Left forelimb (tissue), 1 donor: ENCODE data around the gene BLVRA.
A peak's percentile ranks its signal among the peaks of the same experiment; 100 is the strongest.
"Not testable (repeated sequence)": the region's sequence is repeated elsewhere in the genome, so short reads cannot be mapped to it uniquely, and the experiment has no call there.

Experiments used
- DNase-seq: peaks from one replicate; pipeline ENCODE4 v3.0.0-alpha.2; 2018; ENCODE audit warnings: low spot score

Gene BLVRA, protein sequence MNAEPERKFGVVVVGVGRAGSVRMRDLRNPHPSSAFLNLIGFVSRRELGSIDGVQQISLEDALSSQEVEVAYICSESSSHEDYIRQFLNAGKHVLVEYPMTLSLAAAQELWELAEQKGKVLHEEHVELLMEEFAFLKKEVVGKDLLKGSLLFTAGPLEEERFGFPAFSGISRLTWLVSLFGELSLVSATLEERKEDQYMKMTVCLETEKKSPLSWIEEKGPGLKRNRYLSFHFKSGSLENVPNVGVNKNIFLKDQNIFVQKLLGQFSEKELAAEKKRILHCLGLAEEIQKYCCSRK

DNA sequence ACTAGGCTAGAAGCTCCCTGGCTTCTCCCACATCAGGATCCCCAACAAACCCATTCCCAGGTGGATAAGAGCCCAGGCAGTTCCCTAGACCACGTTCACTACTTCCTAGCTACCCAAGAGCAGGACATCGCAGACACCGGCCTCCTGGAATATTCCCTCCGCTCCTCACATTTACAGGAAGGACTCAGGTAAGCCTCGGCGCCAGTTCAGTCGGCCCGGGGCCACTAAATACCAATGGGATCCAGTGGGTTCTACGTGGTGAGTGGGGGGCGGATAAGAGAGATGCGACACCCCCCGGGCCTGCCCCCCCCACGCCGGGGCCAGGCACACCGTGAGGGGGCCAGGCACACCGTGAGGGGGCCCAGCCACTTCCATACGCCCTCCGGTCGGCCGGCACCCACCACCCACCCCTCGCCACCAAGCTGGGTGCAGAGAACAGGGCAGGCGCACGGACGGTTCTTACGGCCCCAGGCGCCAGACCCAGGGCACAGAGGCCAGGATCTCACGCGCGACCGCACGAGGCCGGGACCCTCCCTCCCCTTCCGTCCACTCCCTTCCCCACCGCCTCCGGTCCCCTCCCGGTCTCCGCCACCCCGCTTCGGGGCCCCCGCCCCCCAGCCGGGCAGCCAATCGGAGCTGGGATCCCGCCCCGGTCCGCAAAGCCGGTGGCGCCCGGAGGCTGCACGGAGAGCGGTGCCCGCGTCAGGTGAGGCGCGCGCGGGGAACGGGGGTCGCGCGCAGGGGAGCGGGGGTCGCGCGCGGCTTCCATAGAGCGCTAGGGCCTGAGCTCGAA lies at the start of gene BLVRA:
Gene BLVRA, plus strand, starts transcription at position 652 of the 793 bp plus-strand sequence. CDS start 12,479 bp downstream, outside the sequence.
- DNase-seq, result peak; percentile 85

DNA sequence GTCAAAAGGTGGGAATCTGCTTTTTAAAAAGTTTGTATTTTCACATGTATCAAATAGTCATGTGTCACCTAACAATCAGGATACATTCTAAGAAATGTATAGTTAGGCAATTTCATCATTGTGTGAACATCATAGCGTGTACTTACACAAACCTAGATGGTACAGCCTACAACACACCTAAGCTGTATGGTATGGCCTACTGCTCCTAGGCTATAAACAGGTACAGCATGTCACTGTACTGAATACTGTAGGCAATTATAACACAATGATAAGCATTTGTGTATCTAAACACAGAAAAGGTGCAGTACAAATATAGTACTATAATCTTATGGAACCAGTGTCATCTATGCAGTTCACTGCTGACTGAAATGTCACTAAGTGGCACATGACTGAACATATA lies 47.0 kb upstream of the BLVRA start:
- no peak for DNase-seq

DNA sequence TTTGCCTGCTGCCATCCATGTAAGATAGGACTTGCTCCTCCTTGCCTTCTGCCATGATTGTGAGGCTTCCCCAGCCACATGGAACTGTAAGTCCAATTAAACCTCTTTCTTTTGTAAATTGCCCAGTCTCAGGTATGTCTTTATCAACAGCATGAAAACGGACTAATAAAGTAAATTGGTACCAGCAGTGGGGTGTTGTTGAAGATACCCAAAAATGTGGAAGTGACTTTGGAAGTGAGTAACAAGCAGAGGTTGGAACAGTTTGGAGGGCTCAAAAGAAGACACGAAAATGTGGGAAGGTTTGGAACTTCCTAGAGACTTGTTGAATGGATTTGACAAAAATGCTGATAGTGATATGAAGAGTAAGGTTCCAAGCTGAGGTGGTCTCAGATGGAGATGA lies 42.5 kb upstream of the BLVRA start:
- DNase-seq, result not testable (repeated sequence)

DNA sequence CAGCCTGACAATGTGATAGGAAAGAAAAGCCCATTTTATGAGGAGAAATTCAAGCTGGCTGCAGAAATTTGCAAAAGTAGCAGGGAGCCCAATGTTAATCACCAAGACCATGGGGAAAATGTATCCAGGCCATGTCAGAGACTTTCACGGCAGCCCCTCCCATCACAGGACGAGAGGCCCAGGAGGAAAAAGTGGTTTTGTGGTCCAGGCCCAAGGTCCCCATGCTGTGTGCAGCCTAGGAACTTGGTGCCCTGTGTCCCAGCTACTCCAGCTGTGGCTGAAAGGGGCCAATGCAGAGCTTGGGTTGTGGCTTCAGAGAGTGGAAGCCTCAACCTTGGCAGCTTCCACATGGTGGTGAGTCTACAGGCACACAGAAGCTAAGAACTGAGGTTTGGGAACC lies 41.9 kb upstream of the BLVRA start:
- DNase-seq, result no peak

DNA sequence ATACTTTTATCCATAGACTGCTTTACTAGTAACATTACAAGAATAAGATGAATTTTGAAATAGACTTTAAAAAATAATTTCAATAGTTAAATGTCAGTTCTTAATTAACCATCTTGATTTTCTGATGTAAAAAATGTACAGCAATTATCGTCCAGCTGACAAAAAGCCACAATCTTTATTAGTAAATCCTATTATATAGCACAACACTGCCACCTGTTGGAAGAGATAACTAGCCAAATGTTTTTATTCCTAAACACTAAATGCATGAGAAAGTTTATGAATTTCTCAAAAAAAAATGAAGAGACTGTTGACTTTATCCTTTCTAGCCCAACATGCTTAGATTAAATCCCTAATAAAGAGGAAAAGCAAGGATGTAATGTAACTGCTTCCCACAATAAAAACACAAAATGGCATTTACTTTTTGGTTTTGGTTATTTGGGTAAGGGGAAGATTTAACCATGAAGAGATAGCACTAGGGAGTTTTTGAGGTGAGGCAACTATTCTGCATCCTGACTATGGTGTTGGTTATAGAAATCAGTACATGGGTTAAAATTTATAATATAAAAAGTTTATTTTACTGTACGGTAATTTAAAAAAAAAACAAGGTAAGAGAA lies 37.2 kb upstream of the BLVRA start:
- DNase-seq, result no peak

DNA sequence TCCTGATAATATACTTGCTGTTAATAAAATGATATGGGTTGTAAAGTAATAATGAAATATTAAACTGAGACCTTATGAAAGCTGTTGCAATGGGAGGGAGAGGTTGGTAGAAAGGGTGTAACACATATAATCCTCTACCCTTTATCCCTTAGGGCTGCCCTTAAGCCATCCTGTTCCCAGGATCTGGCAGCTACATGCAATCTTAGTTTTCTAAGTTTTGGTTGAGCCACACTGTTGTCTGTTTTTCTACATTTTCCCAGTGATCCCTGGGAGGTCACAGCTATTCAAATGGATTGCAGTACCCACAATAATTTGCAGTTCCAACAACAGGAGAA lies 35.5 kb upstream of the BLVRA start:
- DNase-seq, result no peak

DNA sequence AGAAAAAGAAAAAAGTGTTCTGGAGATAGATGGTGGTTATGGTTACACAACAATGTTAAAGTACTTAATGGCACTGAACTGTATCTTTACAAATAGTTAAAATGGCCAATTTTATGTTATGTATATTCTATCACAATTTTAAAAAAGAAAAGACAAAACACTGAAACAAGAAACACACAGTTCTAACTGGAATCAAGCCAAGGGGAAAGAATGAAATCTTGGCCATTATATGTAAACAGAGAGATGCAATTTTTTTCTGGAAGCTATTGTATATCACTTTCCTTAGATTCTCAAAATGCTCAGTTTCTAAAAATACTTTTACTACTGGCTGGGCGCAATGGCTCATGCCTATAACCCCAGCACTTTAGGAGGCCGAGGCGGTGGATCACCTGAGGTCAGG lies 33.2 kb upstream of the BLVRA start:
- no peak for DNase-seq

DNA sequence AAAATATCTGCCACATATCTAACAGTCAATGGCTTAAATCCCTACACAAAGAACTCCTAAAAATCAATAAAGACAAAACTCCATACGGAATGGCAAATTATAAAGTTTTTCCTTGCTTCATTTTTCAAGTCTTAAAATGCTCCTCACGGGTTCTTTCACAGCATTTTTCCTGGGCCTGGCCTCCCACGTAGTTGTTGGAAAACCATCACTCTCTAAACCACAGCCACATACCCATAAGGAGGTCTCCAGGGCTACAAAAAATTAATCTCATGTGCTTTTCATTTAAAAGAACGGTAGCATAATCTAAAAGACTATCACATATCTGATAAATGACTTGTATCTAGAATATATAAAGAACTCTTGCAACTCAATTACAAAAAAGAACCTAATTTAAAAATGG lies 32.0 kb upstream of the BLVRA start:
- no peak for DNase-seq

DNA sequence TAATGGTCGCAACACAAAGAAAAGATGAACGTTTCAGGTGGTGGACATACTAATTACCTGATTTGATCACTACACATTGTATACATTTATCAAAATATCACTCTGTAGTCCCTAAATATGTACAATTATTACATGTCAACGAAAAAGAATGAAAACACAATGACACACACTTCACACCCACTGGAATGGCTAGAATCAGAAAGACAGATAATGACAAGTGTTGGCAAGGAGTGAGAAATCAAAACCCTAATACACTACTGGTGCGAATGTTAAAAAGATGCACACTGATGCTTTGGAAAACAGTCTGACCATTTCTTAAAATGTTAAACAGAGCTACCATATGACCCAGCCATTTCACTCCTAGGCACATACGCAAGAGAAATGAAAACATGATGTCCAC lies 31.5 kb upstream of the BLVRA start:
- no peak for DNase-seq

DNA sequence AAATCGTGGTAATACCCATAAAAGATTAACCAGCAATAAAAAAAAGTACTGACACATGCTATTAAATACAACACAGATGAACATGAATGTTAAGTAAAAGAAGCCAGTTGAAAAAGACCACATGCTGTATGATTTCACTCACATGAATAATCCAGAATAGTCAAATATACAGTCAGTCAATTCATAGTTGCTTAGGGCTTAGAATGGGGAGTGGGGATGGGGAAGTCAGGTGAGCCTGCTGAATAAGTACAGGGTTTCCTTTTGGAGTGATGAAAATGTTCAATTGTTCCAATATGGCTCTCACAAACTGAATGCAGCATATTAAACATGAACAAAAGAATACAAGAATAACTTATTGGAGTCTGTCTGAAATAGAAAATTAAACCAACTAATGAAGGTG lies 31.0 kb upstream of the BLVRA start:
- DNase-seq, result no peak

DNA sequence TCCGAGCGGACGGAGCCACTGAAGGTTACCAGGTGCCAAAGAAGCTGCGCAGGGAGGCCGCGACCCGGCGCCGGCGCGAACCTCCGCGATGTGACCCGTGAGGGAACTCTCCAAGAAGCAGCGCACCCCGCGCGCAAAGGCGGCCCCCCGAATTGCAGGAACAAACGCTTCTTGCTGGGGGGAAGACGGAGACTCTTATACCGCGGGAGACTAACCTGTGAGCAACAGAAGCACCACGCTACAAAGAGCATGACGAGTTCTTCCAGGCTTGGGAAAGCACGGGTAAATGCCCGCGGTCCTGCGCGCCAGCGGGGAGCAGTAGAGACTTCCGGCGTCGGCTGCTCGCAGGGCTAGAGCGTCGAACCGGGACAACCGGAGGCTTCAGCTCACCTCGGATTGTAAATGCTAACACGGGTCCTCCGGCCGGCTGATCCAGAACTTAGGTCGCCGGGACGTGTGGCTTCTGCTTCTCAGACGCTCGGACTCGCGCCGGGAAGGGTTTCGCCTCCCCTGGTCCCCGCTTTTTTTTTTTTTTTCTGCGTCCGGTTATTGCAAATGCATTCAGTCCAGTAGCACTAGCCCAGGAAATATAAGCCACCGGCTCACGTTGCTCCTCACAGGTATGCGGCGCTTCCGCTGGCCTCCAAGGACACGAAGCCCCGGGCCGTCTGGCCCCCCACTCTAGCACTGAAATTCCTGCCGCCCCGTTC lies 29.1 kb upstream of the BLVRA start, which contains the start of gene COA1:
Gene COA1, minus strand, starts transcription at position 310 of the 710 bp plus-strand sequence. CDS start 80,909 bp downstream, outside the sequence.
- DNase-seq, result peak; percentile 90

DNA sequence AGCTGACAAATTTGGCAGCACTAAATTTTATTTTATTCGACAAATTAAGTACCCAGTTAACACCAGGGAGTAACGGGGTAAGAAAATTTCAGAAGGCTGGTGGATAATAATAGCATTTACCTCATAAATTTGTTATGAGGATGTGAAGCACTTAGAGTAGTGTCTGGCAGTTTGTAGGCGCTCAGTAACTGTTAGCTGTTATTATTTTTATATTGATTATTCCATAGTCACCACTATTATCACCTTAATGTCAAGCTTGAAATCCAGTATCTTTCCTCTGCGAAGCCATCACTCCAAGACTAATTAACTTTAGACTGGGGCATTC lies 28.6 kb upstream of the BLVRA start:
- no peak for DNase-seq

DNA sequence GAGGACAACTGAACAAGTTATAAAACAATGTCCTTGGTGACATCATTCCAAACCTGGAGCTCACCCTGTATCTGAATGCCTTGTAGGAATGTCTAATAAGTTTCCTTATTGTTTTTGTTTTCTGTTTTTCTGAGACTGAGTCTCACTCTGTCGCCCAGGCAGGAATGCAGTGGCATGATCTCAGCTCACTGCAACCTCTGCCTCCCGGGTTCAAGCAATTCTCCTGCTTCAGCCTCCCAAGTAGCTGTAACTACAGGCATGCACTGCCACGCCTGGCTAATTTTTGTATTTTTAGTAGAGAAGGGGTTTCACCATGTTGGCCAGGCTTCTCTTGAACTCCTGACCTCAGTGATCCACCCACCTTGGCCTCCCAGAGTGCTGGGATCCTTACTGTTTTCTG lies 27.0 kb upstream of the BLVRA start:
- DNase-seq, result not testable (repeated sequence)

DNA sequence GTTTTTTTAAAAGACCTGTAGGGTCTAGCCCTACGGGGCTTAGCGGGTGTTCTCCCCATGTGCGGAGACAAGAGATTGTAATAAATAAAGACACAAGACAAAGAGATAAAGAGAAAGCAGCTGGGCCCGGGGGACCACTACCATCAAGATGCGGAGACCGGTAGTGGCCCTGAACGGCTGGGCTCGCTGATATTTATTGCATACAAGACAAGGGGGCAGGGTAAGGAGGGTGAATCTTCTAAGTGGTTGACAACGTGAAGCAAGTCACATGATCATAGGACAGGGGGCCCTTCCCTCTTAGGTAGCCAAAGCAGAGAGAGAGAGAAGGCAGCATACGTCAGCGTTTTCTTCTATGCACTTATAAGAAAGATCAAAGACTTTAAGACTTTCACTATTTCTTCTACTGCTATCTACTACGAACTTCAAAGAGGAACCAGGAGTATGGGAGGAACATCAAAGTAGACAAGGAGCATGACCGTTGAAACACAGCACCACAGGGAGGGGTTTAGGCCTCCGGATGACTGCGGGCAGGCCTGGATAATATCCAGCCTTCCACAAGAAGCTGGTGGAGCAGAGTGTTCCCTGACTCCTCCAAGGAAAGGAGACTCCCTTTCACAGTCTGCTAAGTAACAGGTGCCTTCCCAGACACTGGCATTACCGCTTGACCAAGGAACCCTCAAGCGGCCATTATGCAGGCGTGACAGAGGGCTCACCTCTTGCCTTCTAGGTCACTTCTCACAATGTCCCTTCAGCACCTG lies 23.7 kb upstream of the BLVRA start:
- not testable (repeated sequence) for DNase-seq

DNA sequence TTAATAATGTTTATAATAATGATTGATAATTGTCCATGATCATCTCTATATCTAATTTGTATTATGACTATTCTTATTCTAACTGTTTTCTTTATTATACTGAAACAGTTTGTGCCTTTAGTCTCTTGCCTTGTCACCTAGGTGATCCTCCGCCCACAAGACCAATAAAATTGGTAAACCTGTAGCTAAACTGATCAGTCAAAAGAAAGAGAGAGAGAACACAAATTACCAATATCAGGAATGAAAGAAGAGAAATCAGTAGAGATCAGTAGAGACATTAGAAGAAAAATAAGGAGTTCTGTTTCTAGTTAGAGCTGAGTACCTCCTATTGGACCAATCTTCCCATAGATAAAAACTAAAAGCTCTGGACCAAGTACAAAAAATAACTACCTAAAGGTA lies 23.1 kb upstream of the BLVRA start:
- no peak for DNase-seq

DNA sequence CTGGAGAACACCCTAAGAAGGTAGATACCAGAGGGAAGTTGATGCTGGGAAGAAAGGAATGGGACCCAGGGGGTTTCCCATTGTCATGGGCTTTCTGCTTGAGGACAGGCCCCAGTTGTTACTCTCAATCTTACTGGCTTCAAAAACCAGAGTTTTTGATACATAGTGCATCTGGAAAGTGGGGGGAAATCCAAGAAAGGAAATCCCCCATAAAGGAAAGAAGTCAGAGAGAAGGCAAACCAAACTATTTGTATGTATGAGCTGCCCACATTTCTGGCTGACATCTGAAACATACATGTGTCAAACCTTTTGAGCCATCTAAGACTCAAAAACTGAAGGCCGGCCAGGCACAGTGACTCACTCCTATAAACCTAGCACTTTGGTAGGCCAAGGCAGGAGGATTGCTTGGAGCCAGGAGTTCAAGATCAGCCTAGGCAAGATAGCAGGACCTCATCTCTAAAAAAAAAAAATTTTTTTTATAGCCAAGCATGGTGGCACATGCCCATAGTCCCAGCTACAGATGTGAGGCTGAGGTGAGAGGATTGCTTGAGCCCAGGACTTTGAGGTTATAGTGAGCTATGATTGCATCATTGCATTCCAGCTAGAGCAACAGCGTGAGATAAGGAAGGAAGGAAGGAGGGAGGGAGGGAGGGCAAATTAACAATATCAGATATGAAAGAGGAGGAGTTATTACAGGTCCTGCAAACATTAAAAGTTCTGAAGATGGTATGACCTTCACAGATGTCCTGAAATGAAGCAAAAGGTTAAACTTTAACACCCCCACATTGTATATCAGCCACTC lies 22.5 kb upstream of the BLVRA start:
- no peak for DNase-seq

DNA sequence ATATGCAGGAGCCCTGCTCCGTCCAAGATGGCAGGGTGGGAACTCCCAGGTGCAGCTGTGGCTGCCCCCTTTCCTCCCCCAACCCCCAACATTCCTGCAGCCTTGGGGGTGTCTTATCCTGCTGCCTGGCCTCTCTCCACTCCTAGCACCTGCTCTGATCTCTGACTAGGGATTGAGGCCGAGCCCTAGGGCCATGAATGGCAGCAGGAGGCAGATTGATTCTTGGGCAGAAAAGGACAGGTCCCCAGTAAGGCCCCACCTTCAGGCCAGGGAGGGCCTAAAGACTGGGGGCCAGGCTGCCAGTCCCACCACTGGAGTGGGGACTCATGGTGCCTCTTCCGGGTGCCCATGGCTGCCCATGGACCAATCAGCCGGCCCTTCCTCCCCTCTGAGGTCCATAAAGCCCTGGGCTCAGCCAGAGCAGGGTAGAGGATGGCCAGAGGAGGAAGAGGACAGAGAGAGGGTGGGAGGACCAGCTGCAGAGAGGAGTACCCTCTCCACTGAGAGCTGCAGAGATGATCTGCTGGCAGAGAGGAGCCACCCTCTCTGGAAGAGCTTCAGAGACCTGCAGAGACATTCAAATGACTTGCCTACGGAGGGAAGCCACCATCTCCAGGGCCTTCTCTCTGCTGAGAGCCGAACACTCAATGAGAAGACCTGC lies 20.9 kb upstream of the BLVRA start:
- DNase-seq, result no peak

DNA sequence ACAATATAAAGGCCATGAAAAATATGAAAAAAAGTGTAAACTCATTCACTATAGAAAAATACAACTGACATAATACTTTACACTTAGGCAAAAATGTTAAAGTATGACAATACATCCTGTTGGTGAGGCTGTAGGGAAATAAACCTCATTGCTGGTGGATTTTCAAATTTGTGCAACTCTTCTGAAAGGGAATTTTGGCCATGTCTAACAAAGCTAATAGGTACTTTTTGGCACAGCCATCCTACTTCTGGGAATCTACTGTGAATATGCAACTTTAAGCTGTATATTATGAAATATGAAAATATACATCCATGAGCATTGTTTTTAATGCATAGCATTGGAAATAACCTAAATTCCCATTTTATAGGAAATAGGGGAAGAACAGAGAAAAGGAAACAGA lies 15.8 kb upstream of the BLVRA start:
- DNase-seq, result no peak

DNA sequence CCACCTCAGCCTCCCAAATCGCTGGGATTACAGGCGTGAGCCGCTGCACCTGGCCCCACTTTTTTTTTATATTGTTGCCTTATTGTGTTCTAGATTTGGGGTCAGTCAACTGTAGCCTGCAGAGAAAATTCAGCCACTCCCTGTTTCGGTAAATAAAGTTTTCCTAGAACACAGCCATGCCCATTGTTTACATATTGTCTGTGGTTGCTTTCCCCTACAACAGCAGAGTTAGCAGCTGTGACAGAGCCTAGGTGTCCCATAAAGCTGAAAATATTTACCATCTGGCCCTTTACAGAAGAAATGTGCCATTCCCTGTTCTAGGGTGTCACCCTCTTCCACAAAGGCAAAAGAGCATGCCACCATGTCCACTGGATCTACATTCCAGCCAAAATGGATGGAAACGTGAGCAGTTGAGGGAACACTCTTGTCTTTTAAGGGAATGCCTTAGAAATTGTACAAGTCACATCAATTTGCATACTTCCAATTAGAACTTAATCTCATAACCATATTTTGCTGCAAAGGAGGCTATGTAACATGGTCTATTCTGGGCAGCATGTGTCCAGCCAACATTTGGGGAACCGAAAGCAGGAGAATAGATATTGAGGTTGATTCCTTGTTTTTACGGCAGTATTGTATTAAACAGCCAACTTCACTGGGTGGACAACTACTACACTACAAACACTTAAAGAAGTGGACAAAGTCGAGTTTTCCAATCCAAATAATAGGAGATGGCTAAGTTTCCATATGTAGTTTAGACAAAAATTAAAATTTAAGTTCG lies 11.0 kb upstream of the BLVRA start:
- DNase-seq, result no peak
